ENCODE data around the gene CNTNAP2.

DNA sequence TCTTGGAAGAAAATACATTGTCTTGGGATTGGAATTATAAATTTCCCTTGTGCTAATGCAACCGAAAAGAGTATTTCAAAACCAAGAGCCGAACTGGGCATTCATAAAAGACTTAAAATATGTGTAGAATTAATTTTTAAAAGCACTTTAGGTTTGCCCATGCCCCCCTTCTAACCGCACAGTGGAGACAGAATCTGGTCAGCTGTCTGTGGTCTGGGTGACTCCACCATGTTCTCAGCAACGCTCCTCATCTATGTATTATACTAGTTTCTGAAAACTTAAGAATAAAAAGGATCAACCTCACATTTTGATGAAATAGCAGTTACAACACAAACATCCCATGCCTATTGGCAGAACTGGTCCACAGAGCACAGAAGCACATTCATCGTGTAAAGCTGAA, 2281.4 kb downstream of the CNTNAP2 start:
- TF ChIP-seq, protein P1, sequence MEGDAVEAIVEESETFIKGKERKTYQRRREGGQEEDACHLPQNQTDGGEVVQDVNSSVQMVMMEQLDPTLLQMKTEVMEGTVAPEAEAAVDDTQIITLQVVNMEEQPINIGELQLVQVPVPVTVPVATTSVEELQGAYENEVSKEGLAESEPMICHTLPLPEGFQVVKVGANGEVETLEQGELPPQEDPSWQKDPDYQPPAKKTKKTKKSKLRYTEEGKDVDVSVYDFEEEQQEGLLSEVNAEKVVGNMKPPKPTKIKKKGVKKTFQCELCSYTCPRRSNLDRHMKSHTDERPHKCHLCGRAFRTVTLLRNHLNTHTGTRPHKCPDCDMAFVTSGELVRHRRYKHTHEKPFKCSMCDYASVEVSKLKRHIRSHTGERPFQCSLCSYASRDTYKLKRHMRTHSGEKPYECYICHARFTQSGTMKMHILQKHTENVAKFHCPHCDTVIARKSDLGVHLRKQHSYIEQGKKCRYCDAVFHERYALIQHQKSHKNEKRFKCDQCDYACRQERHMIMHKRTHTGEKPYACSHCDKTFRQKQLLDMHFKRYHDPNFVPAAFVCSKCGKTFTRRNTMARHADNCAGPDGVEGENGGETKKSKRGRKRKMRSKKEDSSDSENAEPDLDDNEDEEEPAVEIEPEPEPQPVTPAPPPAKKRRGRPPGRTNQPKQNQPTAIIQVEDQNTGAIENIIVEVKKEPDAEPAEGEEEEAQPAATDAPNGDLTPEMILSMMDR (IDR thresholded peaks at IDR 0.05), result no peak
- TF ChIP-seq POLR2AphosphoS5 (IDR thresholded peaks at IDR 0.05; ENCODE audit: low read depth, low read length), result no peak
- TF ChIP-seq, protein P2, sequence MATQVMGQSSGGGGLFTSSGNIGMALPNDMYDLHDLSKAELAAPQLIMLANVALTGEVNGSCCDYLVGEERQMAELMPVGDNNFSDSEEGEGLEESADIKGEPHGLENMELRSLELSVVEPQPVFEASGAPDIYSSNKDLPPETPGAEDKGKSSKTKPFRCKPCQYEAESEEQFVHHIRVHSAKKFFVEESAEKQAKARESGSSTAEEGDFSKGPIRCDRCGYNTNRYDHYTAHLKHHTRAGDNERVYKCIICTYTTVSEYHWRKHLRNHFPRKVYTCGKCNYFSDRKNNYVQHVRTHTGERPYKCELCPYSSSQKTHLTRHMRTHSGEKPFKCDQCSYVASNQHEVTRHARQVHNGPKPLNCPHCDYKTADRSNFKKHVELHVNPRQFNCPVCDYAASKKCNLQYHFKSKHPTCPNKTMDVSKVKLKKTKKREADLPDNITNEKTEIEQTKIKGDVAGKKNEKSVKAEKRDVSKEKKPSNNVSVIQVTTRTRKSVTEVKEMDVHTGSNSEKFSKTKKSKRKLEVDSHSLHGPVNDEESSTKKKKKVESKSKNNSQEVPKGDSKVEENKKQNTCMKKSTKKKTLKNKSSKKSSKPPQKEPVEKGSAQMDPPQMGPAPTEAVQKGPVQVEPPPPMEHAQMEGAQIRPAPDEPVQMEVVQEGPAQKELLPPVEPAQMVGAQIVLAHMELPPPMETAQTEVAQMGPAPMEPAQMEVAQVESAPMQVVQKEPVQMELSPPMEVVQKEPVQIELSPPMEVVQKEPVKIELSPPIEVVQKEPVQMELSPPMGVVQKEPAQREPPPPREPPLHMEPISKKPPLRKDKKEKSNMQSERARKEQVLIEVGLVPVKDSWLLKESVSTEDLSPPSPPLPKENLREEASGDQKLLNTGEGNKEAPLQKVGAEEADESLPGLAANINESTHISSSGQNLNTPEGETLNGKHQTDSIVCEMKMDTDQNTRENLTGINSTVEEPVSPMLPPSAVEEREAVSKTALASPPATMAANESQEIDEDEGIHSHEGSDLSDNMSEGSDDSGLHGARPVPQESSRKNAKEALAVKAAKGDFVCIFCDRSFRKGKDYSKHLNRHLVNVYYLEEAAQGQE (IDR thresholded peaks at IDR 0.05; ENCODE audit: insufficient read depth in 1 of 2, low read depth in 2 of 2, low read length in 1 of 2), result no peak
- TF ChIP-seq TCF7L2 (IDR thresholded peaks at IDR 0.05; ENCODE audit: low read depth, low read length), result no peak
- no peak for TF ChIP-seq SIN3A (IDR thresholded peaks at IDR 0.05; ENCODE audit: borderline replicate concordance, insufficient read depth, low read depth, low read length)
